Fibroblast of lung (primary cell): ENCODE results near the gene TNIP2. TPM values are rescaled to one million over a fixed set of nuclear protein-coding genes. Genes with fewer than 3 reads are reported as not detected.

Experiments used
- DNase-seq, 2 donors: peaks; one replicate each; pipeline versions ENCODE4 v3.0.0 to v3.0.0-alpha.2; 2010; ENCODE audit warnings: low read depth in 2 of 2
- H2AFZ ChIP-seq: 2 replicates; pipeline ENCODE4 v1.5.1; 2012; ENCODE audit warnings: low read length, control low read depth, inconsistent platforms
- H3K27ac ChIP-seq: 2 replicates; pipeline ENCODE4 v1.5.1; 2011; ENCODE audit warnings: low read length, control low read depth; ENCODE audit not compliant: insufficient read depth
- H3K27me3 ChIP-seq: 2 replicates; pipeline ENCODE4 v1.5.1; 2011; ENCODE audit warnings: mild to moderate bottlenecking, low read length; ENCODE audit not compliant: control insufficient read depth, insufficient read depth
- H3K36me3 ChIP-seq: 2 replicates; pipeline ENCODE4 v1.5.1; 2011; ENCODE audit warnings: low read length; ENCODE audit not compliant: control insufficient read depth, insufficient read depth
- H3K4me1 ChIP-seq: 2 replicates; pipeline ENCODE4 v1.5.1; 2011; ENCODE audit warnings: low read length; ENCODE audit not compliant: control insufficient read depth, insufficient read depth; ENCODE audit errors: extremely low read depth
- H3K4me2 ChIP-seq: 2 replicates; pipeline ENCODE4 v1.5.1; 2011; ENCODE audit warnings: low read length, control low read depth; ENCODE audit not compliant: insufficient read depth; ENCODE audit errors: extremely low read depth
- H3K4me3 ChIP-seq, 4 experiments: fragments of 200-600 bp in 1 of 4; sonication (generic) in 1 of 4; replicated peaks in 1 of 4; 2 replicates each; pipeline ENCODE4 v1.5.1; 2011 to 2016; ENCODE audit warnings: low read length in 4 of 4, low read depth in 3 of 4, mild to moderate bottlenecking in 3 of 4, control low read depth in 2 of 4, inconsistent platforms in 1 of 4, mixed read lengths in 1 of 4; ENCODE audit not compliant: insufficient read depth in 1 of 4; ENCODE audit errors: control extremely low read depth in 1 of 4
- H3K79me2 ChIP-seq: 2 replicates; pipeline ENCODE4 v1.5.1; 2012; ENCODE audit warnings: mild to moderate bottlenecking, low read length, inconsistent platforms; ENCODE audit not compliant: control insufficient read depth, insufficient read depth
- H3K9ac ChIP-seq: 2 replicates; pipeline ENCODE4 v1.5.1; 2011; ENCODE audit warnings: mild to moderate bottlenecking, low read length, control low read depth; ENCODE audit not compliant: insufficient read depth
- H3K9me3 ChIP-seq: 2 replicates; pipeline ENCODE4 v1.5.1; 2012; ENCODE audit warnings: low read depth, low read length; ENCODE audit not compliant: control insufficient read depth, insufficient read depth
- H4K20me1 ChIP-seq: 2 replicates; pipeline ENCODE4 v1.5.1; 2011; ENCODE audit warnings: low read length; ENCODE audit not compliant: control insufficient read depth, insufficient read depth; ENCODE audit errors: extremely low read depth
- CTCF ChIP-seq, 2 donors: IDR thresholded peaks in 1 of 2; conservative IDR thresholded peaks in 1 of 2; 1 replicate in 1 of 2; 2 replicates in 1 of 2; pipeline ENCODE4 v1.5.1; 2011 to 2012; ENCODE audit warnings: low read length in 2 of 2, control low read depth in 1 of 2, inconsistent platforms in 1 of 2, low read depth in 1 of 2, mild to moderate bottlenecking in 1 of 2
- EZH2 ChIP-seq: IDR thresholded peaks from 2 replicates; pipeline ENCODE4 v1.5.1; 2012; ENCODE audit warnings: low read length, control low read depth, mild to moderate bottlenecking; ENCODE audit errors: missing control alignments
- polyA plus RNA-seq, 2 donors: library from polyadenylated mRNA; depleted of rRNA in 1 of 2; stranded (reverse) in 1 of 2; unstranded in 1 of 2; fragments of >200 nt; gene quantifications; 2 replicates each; pipeline ENCODE4 v1.2.1, GENCODE V29; 2011 to 2012; ENCODE audit warnings: missing spikeins in 1 of 2
- total RNA-seq: library from RNA; depleted of rRNA; stranded (reverse); fragments of >200 nt; gene quantifications from 2 replicates; pipeline ENCODE4 v1.2.1, GENCODE V29; 2014

The TNIP2 gene
- total and polyA plus RNA-seq, 2 donors (not counting 1 experiment from before 2014, with no cell fraction given): 21.8 to 56.5 TPM

- TF ChIP-seq EZH2: no peak
- no peak for TF ChIP-seq CTCF (conservative IDR thresholded peaks at IDR 0.05 in 1 of 2, IDR thresholded peaks at IDR 0.05 in 1 of 2; ENCODE audit: low read depth in 1 of 2, low read length in 2 of 2)
- no peak overlapping the region for H3K27ac ChIP-seq
- H4K20me1 ChIP-seq: no peaks in the 10 kb centered on the region
- H2AFZ ChIP-seq: no peak overlapping the region
- no peak overlapping the region for H3K4me3 ChIP-seq
- H3K9me3 ChIP-seq: no peaks in the 10 kb centered on the region
- H3K79me2 ChIP-seq: peaks cover 5% of the 10 kb centered on the region
- no peak for DNase-seq
- H3K9ac ChIP-seq: no peak overlapping the region
- H3K4me1 ChIP-seq: peaks cover 26% of the 10 kb centered on the region
- H3K4me2 ChIP-seq: no peak overlapping the region
- peaks cover 4% of the 10 kb centered on the region for H3K36me3 ChIP-seq
- no peaks in the 10 kb centered on the region for H3K27me3 ChIP-seq
Measured at GRCh38 chr4:2803624-2804448, 47.7 kb upstream of the TNIP2 start.

GRCh38 chr4:2802618-2803531, 46.7 kb upstream of the TNIP2 start:
- no peaks in the 10 kb centered on the region for H4K20me1 ChIP-seq
- DNase-seq: no peak
- H3K4me2 ChIP-seq: no peak overlapping the region
- H3K27me3 ChIP-seq: no peaks in the 10 kb centered on the region
- H3K36me3 ChIP-seq: peaks cover 4% of the 10 kb centered on the region
- H2AFZ ChIP-seq: no peak overlapping the region
- H3K4me1 ChIP-seq: peaks cover 29% of the 10 kb centered on the region
- H3K27ac ChIP-seq: no peak overlapping the region
- H3K9ac ChIP-seq: no peak overlapping the region
- no peak for TF ChIP-seq CTCF (conservative IDR thresholded peaks at IDR 0.05 in 1 of 2, IDR thresholded peaks at IDR 0.05 in 1 of 2; ENCODE audit: low read depth in 1 of 2, low read length in 2 of 2)
- TF ChIP-seq EZH2: no peak
- H3K79me2 ChIP-seq: peaks cover 5% of the 10 kb centered on the region
- no peaks in the 10 kb centered on the region for H3K9me3 ChIP-seq
- no peak overlapping the region for H3K4me3 ChIP-seq
